ENCODE results near the gene FBXW7.

The FBXW7 gene

DNA sequence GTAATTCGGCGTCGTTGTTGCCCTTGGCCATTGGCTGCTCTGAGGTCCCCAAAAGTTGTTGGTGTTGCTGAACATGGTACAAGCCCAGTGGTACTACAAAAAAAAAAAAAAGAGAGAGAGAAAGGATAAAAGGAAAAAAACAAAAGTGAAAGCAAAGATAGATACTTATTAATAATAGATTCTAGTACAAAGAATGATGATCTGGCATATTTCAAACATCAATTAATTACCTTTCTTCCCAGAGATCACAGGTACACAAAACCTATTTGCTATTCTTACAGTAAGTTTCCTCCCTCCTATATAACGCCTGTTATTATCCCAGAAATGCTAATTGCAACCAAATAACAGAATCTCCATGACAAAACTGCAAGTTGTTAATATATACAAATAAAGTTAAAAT is 188.9 kb downstream of the FBXW7 start:
- H3K4me3 ChIP-seq (ENCODE audit: low read depth, low read length) = no peak overlapping the region
- in situ Hi-C loops (cut with HindIII; ENCODE audit: low sequenced_read_pairs) = no loop called here
- no peak for DNase-seq (ENCODE audit: low read depth, low spot score)
- TF ChIP-seq, protein P1, sequence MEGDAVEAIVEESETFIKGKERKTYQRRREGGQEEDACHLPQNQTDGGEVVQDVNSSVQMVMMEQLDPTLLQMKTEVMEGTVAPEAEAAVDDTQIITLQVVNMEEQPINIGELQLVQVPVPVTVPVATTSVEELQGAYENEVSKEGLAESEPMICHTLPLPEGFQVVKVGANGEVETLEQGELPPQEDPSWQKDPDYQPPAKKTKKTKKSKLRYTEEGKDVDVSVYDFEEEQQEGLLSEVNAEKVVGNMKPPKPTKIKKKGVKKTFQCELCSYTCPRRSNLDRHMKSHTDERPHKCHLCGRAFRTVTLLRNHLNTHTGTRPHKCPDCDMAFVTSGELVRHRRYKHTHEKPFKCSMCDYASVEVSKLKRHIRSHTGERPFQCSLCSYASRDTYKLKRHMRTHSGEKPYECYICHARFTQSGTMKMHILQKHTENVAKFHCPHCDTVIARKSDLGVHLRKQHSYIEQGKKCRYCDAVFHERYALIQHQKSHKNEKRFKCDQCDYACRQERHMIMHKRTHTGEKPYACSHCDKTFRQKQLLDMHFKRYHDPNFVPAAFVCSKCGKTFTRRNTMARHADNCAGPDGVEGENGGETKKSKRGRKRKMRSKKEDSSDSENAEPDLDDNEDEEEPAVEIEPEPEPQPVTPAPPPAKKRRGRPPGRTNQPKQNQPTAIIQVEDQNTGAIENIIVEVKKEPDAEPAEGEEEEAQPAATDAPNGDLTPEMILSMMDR (IDR thresholded peaks at IDR 0.05; ENCODE audit: low read depth, low read length) = no peak

DNA sequence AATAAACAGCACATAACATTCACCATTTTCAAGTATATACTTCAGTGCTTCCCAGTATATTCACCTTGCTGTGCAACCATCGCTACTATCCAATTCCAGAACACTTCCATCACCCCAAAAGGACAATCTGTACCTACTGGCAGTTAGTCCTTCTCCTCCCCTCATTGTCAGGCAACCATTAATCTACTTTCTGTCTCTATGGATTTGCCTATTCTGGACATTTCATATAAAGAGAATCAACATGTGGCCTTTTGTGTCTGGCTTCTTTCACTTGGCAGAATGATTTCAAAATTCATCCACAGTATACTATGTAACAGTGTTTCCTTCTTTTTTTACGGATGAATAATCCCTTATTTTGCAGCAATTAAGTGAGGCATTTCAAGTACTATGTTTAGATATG is 189.4 kb downstream of the FBXW7 start:
- TF ChIP-seq, protein P1 (IDR thresholded peaks at IDR 0.05; ENCODE audit: low read depth, low read length) = no peak
- H3K4me3 ChIP-seq (ENCODE audit: low read depth, low read length) = no peak overlapping the region
- DNase-seq (ENCODE audit: low read depth, low spot score) = no peak
- in situ Hi-C loops (cut with HindIII; ENCODE audit: low sequenced_read_pairs) = no loop called here

DNA sequence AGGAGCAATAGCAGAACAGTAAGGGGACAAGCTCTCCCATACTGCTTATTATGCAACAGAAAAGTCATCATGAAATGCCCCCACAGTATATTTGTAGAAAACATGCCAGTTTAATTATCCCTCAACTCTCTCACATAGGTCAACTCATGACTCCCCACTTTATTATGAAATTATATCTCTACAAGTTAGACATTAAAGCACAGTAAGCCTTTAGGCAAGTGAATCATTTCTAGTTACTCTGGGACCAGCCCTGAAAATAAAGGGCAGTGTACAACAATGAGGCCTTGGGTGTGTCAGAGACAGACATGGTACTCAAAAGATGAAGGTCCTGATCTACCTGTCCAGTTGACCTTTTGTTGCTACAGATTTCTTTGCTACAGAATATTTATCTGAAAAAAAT is 191.9 kb downstream of the FBXW7 start:
- no peak for DNase-seq (ENCODE audit: low read depth, low spot score)
- H3K4me3 ChIP-seq (ENCODE audit: low read depth, low read length) = no peak overlapping the region
- in situ Hi-C loops (cut with HindIII; ENCODE audit: low sequenced_read_pairs) = no loop called here
- TF ChIP-seq, protein P1 (IDR thresholded peaks at IDR 0.05; ENCODE audit: low read depth, low read length) = no peak

DNA sequence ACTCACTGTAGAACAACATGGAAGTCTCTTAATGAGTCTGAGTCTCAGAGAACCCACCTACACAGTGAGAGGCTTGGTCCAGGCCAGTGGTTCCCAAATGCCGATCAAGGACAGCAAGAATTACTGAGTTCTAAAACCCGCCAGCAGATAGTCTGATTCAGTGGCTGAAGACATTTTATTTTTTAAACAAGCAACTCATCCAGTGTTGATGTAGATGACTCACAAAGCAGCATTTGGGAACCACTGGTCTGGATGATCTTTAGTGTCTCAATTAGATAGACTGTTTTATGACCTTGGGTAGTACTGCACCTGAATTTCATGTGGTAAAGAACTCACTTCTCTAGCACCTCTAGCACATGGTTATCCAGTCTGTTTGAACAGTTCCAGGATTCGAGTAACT is 193.6 kb downstream of the FBXW7 start:
- DNase-seq (ENCODE audit: low read depth, low spot score) = peak; percentile 55
- in situ Hi-C loops (cut with HindIII; ENCODE audit: low sequenced_read_pairs) = no loop called here
- H3K4me3 ChIP-seq (ENCODE audit: low read depth, low read length) = no peak overlapping the region
- TF ChIP-seq, protein P1 (IDR thresholded peaks at IDR 0.05; ENCODE audit: low read depth, low read length) = no peak

DNA sequence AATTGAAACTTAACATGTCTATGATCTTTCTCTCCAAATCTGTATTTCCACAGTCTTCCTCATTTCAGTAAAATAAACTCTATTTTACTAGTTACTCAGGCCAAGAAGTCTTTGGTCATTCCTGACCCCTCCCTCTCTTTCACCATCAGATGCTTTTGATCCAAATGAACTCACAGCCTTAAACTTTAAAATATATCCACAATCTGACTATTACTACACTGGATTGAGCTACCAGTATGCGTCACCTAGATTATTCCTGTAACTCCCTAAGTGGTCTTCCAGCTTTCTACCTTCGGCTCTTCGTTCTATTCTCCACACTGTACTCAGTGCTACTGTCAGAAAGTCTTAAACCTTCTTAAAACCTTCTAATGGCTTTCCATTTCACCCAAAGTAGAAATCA is 195.1 kb downstream of the FBXW7 start:
- DNase-seq (ENCODE audit: low read depth, low spot score) = no peak
- H3K4me3 ChIP-seq (ENCODE audit: low read depth, low read length) = no peak overlapping the region
- TF ChIP-seq, protein P1 (IDR thresholded peaks at IDR 0.05; ENCODE audit: low read depth, low read length) = no peak
- in situ Hi-C loops (cut with HindIII; ENCODE audit: low sequenced_read_pairs) = no loop called here

DNA sequence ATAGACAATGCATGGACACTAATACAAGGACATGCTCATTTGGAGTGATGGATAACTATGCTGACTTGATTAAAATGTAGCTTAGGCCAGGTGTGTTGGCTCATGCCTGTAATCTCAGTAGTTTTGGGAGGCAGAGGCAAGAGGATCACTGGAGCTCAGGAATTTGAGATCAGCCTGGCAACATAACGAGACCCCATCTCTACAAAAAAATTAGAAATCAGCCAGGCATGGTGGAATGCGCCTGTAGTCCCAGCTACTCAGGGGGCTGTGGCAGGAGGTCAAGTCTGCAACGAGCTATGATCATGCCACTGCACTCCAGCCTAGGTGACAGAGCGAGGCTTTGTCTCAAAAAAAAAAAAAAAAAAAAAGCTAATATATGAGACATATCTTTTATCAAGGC is 196.3 kb downstream of the FBXW7 start:
- in situ Hi-C loops (cut with HindIII; ENCODE audit: low sequenced_read_pairs) = no loop called here
- H3K4me3 ChIP-seq (ENCODE audit: low read depth, low read length) = no peak overlapping the region
- DNase-seq (ENCODE audit: low read depth, low spot score) = no peak
- TF ChIP-seq, protein P1 (IDR thresholded peaks at IDR 0.05; ENCODE audit: low read depth, low read length) = no peak

DNA sequence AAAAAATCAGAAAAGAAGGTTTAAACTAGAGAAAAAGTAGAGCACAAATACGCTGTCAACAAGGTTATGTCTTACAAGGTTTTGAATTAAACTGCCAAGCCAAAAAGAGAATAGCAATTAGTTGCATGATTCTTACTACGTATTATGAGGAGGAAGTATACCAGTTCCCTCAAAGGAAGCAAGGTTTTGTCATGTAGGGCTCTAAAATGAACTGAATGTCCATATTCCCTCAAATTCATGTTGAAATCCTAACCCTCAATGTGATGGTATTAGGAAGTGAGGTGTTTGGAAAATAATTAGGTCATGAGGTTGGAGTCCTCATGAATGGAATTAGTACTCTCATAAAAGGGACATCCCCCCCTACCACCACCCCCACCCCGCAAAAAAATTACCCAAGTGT is 201.0 kb downstream of the FBXW7 start:
- in situ Hi-C loops (cut with HindIII; ENCODE audit: low sequenced_read_pairs) = no loop called here

More for the DNA sequence above, 201.0 kb downstream of the FBXW7 start:
- TF ChIP-seq, protein P1 (IDR thresholded peaks at IDR 0.05; ENCODE audit: low read depth, low read length) = no peak
- DNase-seq (ENCODE audit: low read depth, low spot score) = no peak
- H3K4me3 ChIP-seq (ENCODE audit: low read depth, low read length) = no peak overlapping the region

Data from astrocyte of the spinal cord (primary cell).